Mesenchymal stem cell (in vitro differentiated cells and primary cell): ENCODE data around the gene BCAP31.

Experiments
- DNase-seq: peaks from one replicate; pipeline ENCODE4 v3.0.0-alpha.2; 2013
- H2AFZ ChIP-seq: one replicate; pipeline ENCODE4 v1.6.1; 2013; ENCODE audit warnings: low read depth, mild to moderate bottlenecking, control low read depth, inconsistent platforms, low read length, moderate library complexity
- H2AK5ac ChIP-seq: 2 replicates; pipeline ENCODE4 v1.6.1; 2013; ENCODE audit warnings: low read length, moderate library complexity, mild to moderate bottlenecking, inconsistent platforms; ENCODE audit not compliant: severe bottlenecking
- H2BK120ac ChIP-seq: one replicate; pipeline ENCODE4 v1.6.1; 2013; ENCODE audit warnings: low read depth, mild to moderate bottlenecking, inconsistent platforms, low read length, moderate library complexity
- H2BK12ac ChIP-seq, 2 experiments: one replicate each; pipeline ENCODE4 v1.6.1; 2013; ENCODE audit warnings: inconsistent platforms in 2 of 2, low read length in 2 of 2, mild to moderate bottlenecking in 2 of 2, moderate library complexity in 2 of 2, control low read depth in 1 of 2
- H2BK15ac ChIP-seq: one replicate; pipeline ENCODE4 v1.6.1; 2013; ENCODE audit warnings: mild to moderate bottlenecking, low read depth, inconsistent platforms; ENCODE audit not compliant: poor library complexity, severe bottlenecking
- H2BK5ac ChIP-seq: 2 replicates; pipeline ENCODE4 v1.6.1; 2013; ENCODE audit warnings: low read depth, mild to moderate bottlenecking, low read length, control low read depth, inconsistent platforms; ENCODE audit not compliant: poor library complexity, severe bottlenecking
- H3K14ac ChIP-seq, 2 experiments: one replicate each; pipeline ENCODE4 v1.6.1; 2013; ENCODE audit warnings: inconsistent platforms in 2 of 2, low read length in 2 of 2, control low read depth in 1 of 2, mild to moderate bottlenecking in 1 of 2, moderate library complexity in 1 of 2
- H3K18ac ChIP-seq, 2 experiments: one replicate each; pipeline ENCODE4 v1.6.1; 2013; ENCODE audit warnings: inconsistent platforms in 2 of 2, low read length in 2 of 2, control low read depth in 1 of 2, low read depth in 1 of 2, mild to moderate bottlenecking in 1 of 2
- H3K23ac ChIP-seq, 2 experiments: one replicate each; pipeline ENCODE4 v1.6.1; 2013; ENCODE audit warnings: inconsistent platforms in 2 of 2, low read length in 2 of 2, mild to moderate bottlenecking in 2 of 2, moderate library complexity in 2 of 2, control low read depth in 1 of 2
- H3K27ac ChIP-seq: 2 replicates; pipeline ENCODE4 v1.5.1; 2013; ENCODE audit warnings: mild to moderate bottlenecking, moderate library complexity, low read length, control low read depth, inconsistent platforms; ENCODE audit not compliant: poor library complexity, severe bottlenecking
- H3K27me3 ChIP-seq, 2 experiments: 2 replicates each; pipeline versions ENCODE4 v1.6.1 to v1.7.0; 2013; ENCODE audit warnings: low read length in 2 of 2, mild to moderate bottlenecking in 2 of 2, moderate library complexity in 2 of 2, control low read depth in 1 of 2, inconsistent platforms in 1 of 2; ENCODE audit not compliant: control insufficient read depth in 1 of 2, insufficient read depth in 1 of 2
- H3K36me3 ChIP-seq, 2 experiments: 2 replicates each; pipeline versions ENCODE4 v1.6.1 to v1.7.0; 2013; ENCODE audit warnings: low read length in 2 of 2, control low read depth in 1 of 2, inconsistent platforms in 1 of 2, low read depth in 1 of 2, mild to moderate bottlenecking in 1 of 2; ENCODE audit not compliant: insufficient read depth in 2 of 2, control insufficient read depth in 1 of 2
- H3K4ac ChIP-seq, 2 experiments: one replicate each; pipeline ENCODE4 v1.6.1; 2013; ENCODE audit warnings: inconsistent platforms in 2 of 2, low read length in 2 of 2, mild to moderate bottlenecking in 2 of 2, moderate library complexity in 2 of 2, control low read depth in 1 of 2, low read depth in 1 of 2
- H3K4me1 ChIP-seq: 2 replicates; pipeline ENCODE4 v1.6.1; 2013; ENCODE audit warnings: low read depth, low read length, control low read depth; ENCODE audit not compliant: control insufficient read depth, insufficient read depth
- H3K4me2 ChIP-seq: 2 replicates; pipeline ENCODE4 v1.6.1; 2013; ENCODE audit warnings: low read length, mild to moderate bottlenecking, inconsistent platforms; ENCODE audit not compliant: poor library complexity, severe bottlenecking
- H3K4me3 ChIP-seq, 2 experiments: 2 replicates each; pipeline versions ENCODE4 v1.5.1 to v1.7.0; 2013; ENCODE audit warnings: low read length in 2 of 2, mild to moderate bottlenecking in 2 of 2, control low read depth in 1 of 2, low read depth in 1 of 2; ENCODE audit not compliant: insufficient read depth in 1 of 2
- H3K79me1 ChIP-seq: replicated peaks from 2 replicates; pipeline ENCODE4 v1.6.1; 2013; ENCODE audit warnings: mild to moderate bottlenecking, control low read depth, low read length, inconsistent platforms; ENCODE audit not compliant: poor library complexity, severe bottlenecking
- H3K9ac ChIP-seq: 2 replicates; pipeline ENCODE4 v1.7.0; 2013; ENCODE audit warnings: mild to moderate bottlenecking, low read length, moderate library complexity
- H3K9me3 ChIP-seq: 2 replicates; pipeline ENCODE4 v1.7.0; 2013; ENCODE audit warnings: mild to moderate bottlenecking, low read length; ENCODE audit not compliant: control insufficient read depth
- H4K8ac ChIP-seq: one replicate; pipeline ENCODE4 v1.6.1; 2013; ENCODE audit warnings: inconsistent platforms, mild to moderate bottlenecking, low read length, moderate library complexity
- H4K91ac ChIP-seq: one replicate; pipeline ENCODE4 v1.6.1; 2013; ENCODE audit warnings: mild to moderate bottlenecking, low read length, inconsistent platforms
- WGBS: methylation state at CpG from one replicate; pipeline ENCODE4 v1.1.7; 2013; ENCODE audit warnings: mixed read lengths; 5-methylcytosine and 5-hydroxymethylcytosine counted together

The BCAP31 gene

GRCh38 chrX:153688911-153689590 is 35.1 kb downstream of the BCAP31 start:
- Histone ChIP-seq H3K27ac (no peak overlapping the region), H2AFZ (peak overlapping the region; percentile 14), H3K4me3 (peak overlapping the region; percentile 37 to 64), H4K91ac (no peak overlapping the region), H4K8ac (no peak overlapping the region), H3K4me2 (peak overlapping the region; percentile 58), H2BK120ac (peak overlapping the region; percentile 49), H3K79me1 (no peaks in the 10 kb centered on the region), H3K9me3 (peaks cover under 1% of the 10 kb centered on the region), H2BK15ac (no peak overlapping the region), H3K4ac (no peak overlapping the region), H3K9ac (no peak overlapping the region), H2BK5ac (no peak overlapping the region), H3K23ac (no peak overlapping the region), H3K27me3 (peaks cover 11 to 18% of the 10 kb centered on the region in 2 experiments), H3K18ac (no peak overlapping the region), H3K14ac (peak overlapping the region in 1 of 2 experiments; percentile 32), H2BK12ac (no peak overlapping the region), H2AK5ac (no peak overlapping the region), H3K4me1 (peaks cover 16% of the 10 kb centered on the region), H3K36me3 (peaks cover 0 to 14% of the 10 kb centered on the region in 2 experiments)
- no peak for DNase-seq
- 47% methylated on average over 24 of the region's 53 CpGs for WGBS

- Histone ChIP-seq H2BK15ac (no peak overlapping the region), H2BK120ac (no peak overlapping the region), H3K9me3 (peaks cover 5% of the 10 kb centered on the region), H3K23ac (no peak overlapping the region), H2BK5ac (no peak overlapping the region), H3K9ac (no peak overlapping the region), H3K27me3 (peaks cover 11 to 21% of the 10 kb centered on the region in 2 experiments), H3K79me1 (no peaks in the 10 kb centered on the region), H2BK12ac (no peak overlapping the region), H3K4me2 (peak overlapping the region; percentile 63), H4K8ac (no peak overlapping the region), H3K4ac (no peak overlapping the region), H2AK5ac (no peak overlapping the region), H2AFZ (no peak overlapping the region), H3K14ac (no peak overlapping the region), H4K91ac (no peak overlapping the region), H3K36me3 (peaks cover 0 to 9% of the 10 kb centered on the region in 2 experiments), H3K18ac (peak overlapping the region in 1 of 2 experiments; percentile 80), H3K4me1 (peaks cover 16% of the 10 kb centered on the region), H3K27ac (no peak overlapping the region), H3K4me3 (peak overlapping the region in 1 of 2 experiments; percentile 64)
- 13% methylated on average over 6 of the region's 57 CpGs for WGBS
- DNase-seq = no peak
Measured at GRCh38 chrX:153688506-153688905, 35.7 kb downstream of the BCAP31 start.

GRCh38 chrX:153688071-153688470 is 36.1 kb downstream of the BCAP31 start:
- WGBS = no CpG with 5 or more reads among the region's 69 CpGs
- H2BK12ac ChIP-seq = no peak overlapping the region

GRCh38 chrX:153687121-153688039 is 36.8 kb downstream of the BCAP31 start, which contains the start of gene SLC6A8:
Gene SLC6A8, plus strand, starts transcription at chrX:153687926. Its CDS starts 649 bp downstream, at chrX:153688575.
- H3K9me3 ChIP-seq = peaks cover 5% of the 10 kb centered on the region
- H2AK5ac ChIP-seq = no peak within 1 kb of the TSS
- no peak within 1 kb of the TSS for H2BK5ac ChIP-seq
- no peak within 1 kb of the TSS for H4K91ac ChIP-seq
- no peak within 1 kb of the TSS for H2BK120ac ChIP-seq
- H3K4me3 ChIP-seq = peak within 1 kb of the TSS in 1 of 2 experiments; percentile 64
- H4K8ac ChIP-seq = no peak within 1 kb of the TSS
- H3K14ac ChIP-seq = no peak within 1 kb of the TSS
- no peak within 1 kb of the TSS for H2BK12ac ChIP-seq
- H3K4ac ChIP-seq = peak within 1 kb of the TSS in 1 of 2 experiments; percentile 61
- peaks cover 0 to 5% of the 10 kb centered on the region in 2 experiments for H3K36me3 ChIP-seq
- H2BK15ac ChIP-seq = no peak within 1 kb of the TSS
- DNase-seq = peak; percentile 56
- peak within 1 kb of the TSS; percentile 63 for H3K4me2 ChIP-seq
- H3K79me1 ChIP-seq = no peaks in the 10 kb centered on the region
- H2AFZ ChIP-seq = no peak within 1 kb of the TSS
- no peak within 1 kb of the TSS for H3K27ac ChIP-seq
- no peak within 1 kb of the TSS for H3K23ac ChIP-seq
- WGBS = 3% methylated on average over 11 of the region's 66 CpGs
- H3K9ac ChIP-seq = no peak within 1 kb of the TSS
- H3K27me3 ChIP-seq = peaks cover 11 to 21% of the 10 kb centered on the region in 2 experiments
- H3K4me1 ChIP-seq = peaks cover 16% of the 10 kb centered on the region
- peak within 1 kb of the TSS in 1 of 2 experiments; percentile 80 for H3K18ac ChIP-seq

More at GRCh38 chrX:153688071-153688470, 36.1 kb downstream of the BCAP31 start:
- Histone ChIP-seq H3K18ac (no peak overlapping the region), H3K79me1 (no peaks in the 10 kb centered on the region), H2BK120ac (no peak overlapping the region), H2AFZ (no peak overlapping the region), H2BK15ac (no peak overlapping the region), H3K36me3 (peaks cover 0 to 5% of the 10 kb centered on the region in 2 experiments), H2AK5ac (no peak overlapping the region), H4K8ac (no peak overlapping the region), H3K4me3 (peak overlapping the region in 1 of 2 experiments; percentile 64), H3K14ac (no peak overlapping the region), H3K9me3 (peaks cover 5% of the 10 kb centered on the region), H2BK5ac (no peak overlapping the region), H3K27ac (no peak overlapping the region), H3K4me2 (no peak overlapping the region), H3K4me1 (peaks cover 16% of the 10 kb centered on the region), H4K91ac (no peak overlapping the region), H3K9ac (no peak overlapping the region), H3K23ac (no peak overlapping the region), H3K27me3 (peaks cover 11 to 21% of the 10 kb centered on the region in 2 experiments), H3K4ac (no peak overlapping the region)
- DNase-seq = no peak
